ENCODE results near the gene HECTD1.

GRCh38 chr14:31127690-31128089 is 79.9 kb downstream of the HECTD1 start:
- TF ChIP-seq ZNF561 (tag by site-specific recombination; IDR thresholded peaks at IDR 0.05; ENCODE audit: borderline replicate concordance) = no peak
- TF ChIP-seq, protein P1, sequence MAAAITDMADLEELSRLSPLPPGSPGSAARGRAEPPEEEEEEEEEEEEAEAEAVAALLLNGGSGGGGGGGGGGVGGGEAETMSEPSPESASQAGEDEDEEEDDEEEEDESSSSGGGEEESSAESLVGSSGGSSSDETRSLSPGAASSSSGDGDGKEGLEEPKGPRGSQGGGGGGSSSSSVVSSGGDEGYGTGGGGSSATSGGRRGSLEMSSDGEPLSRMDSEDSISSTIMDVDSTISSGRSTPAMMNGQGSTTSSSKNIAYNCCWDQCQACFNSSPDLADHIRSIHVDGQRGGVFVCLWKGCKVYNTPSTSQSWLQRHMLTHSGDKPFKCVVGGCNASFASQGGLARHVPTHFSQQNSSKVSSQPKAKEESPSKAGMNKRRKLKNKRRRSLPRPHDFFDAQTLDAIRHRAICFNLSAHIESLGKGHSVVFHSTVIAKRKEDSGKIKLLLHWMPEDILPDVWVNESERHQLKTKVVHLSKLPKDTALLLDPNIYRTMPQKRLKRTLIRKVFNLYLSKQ (tag by site-specific recombination; IDR thresholded peaks at IDR 0.05; ENCODE audit: borderline replicate concordance) = no peak
- no peak for TF ChIP-seq YY1 (tag by site-specific recombination; IDR thresholded peaks at IDR 0.05)
- no peak for TF ChIP-seq CTCF (tag by site-specific recombination; IDR thresholded peaks at IDR 0.05)
- TF ChIP-seq ELK4 (IDR thresholded peaks at IDR 0.05; ENCODE audit: borderline replicate concordance, low read depth, low read length) = no peak
- TF ChIP-seq ZNF335 (tag by site-specific recombination; conservative IDR thresholded peaks at IDR 0.05) = no peak
- TF ChIP-seq ZBTB7A (tag by site-specific recombination; IDR thresholded peaks at IDR 0.05; ENCODE audit: low read depth) = no peak
